Thyroid gland (tissue), 4 donors: ENCODE measurements around the gene TP63.

Experiments
- POLR2A ChIP-seq, 2 donors: fragments of 450-650 bp; IDR thresholded peaks; one replicate each; pipeline ENCODE4 v1.6.1; 2017; ENCODE audit warnings: antibody characterized with exemption in 2 of 2, mild to moderate bottlenecking in 2 of 2, moderate library complexity in 1 of 2
- TF ChIP-seq, protein P1 (sequence below), 6 experiments: fragments of 200-600 bp in 3 of 6; fragments of 450-650 bp in 3 of 6; sonication (generic) in 3 of 6; IDR thresholded peaks; one replicate each; pipeline ENCODE4 v1.5.1; 2016 to 2019; ENCODE audit warnings: antibody characterized with exemption in 6 of 6, mild to moderate bottlenecking in 2 of 6, inconsistent platforms in 1 of 6, moderate library complexity in 1 of 6

- TF ChIP-seq, protein P1, sequence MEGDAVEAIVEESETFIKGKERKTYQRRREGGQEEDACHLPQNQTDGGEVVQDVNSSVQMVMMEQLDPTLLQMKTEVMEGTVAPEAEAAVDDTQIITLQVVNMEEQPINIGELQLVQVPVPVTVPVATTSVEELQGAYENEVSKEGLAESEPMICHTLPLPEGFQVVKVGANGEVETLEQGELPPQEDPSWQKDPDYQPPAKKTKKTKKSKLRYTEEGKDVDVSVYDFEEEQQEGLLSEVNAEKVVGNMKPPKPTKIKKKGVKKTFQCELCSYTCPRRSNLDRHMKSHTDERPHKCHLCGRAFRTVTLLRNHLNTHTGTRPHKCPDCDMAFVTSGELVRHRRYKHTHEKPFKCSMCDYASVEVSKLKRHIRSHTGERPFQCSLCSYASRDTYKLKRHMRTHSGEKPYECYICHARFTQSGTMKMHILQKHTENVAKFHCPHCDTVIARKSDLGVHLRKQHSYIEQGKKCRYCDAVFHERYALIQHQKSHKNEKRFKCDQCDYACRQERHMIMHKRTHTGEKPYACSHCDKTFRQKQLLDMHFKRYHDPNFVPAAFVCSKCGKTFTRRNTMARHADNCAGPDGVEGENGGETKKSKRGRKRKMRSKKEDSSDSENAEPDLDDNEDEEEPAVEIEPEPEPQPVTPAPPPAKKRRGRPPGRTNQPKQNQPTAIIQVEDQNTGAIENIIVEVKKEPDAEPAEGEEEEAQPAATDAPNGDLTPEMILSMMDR (IDR thresholded peaks at IDR 0.05): no peak
- no peak for TF ChIP-seq POLR2A (IDR thresholded peaks at IDR 0.05)
These were observed 67.6 kb downstream of the TP63 start for GRCh38 chr3:189698811-189699210.
